GM18951 (cell line): ENCODE data around the gene PRRX2.

Experiments used
- POLR2A ChIP-seq: IDR thresholded peaks from 4 replicates; pipeline ENCODE4 v1.6.1; 2011; ENCODE audit warnings: mild to moderate bottlenecking; ENCODE audit not compliant: insufficient read length, insufficient read depth; ENCODE audit errors: extremely low read depth
- in situ Hi-C: fragments of 300-500 bp; cut with MboI; formaldehyde crosslinking; loops from one replicate; pipeline ENCODE4 v1.12.0; 2022; ENCODE audit warnings: low sequenced_read_pairs, mixed read lengths, inconsistent platforms; ENCODE audit not compliant: unreplicated experiment

The PRRX2 gene

GRCh38 chr9:129665389-129665775 lies at the start of gene PRRX2:
Gene PRRX2, plus strand, starts transcription at chr9:129665647. Its CDS starts 221 bp downstream, at chr9:129665868.
- in situ Hi-C loops, result no loop called here

DNA sequence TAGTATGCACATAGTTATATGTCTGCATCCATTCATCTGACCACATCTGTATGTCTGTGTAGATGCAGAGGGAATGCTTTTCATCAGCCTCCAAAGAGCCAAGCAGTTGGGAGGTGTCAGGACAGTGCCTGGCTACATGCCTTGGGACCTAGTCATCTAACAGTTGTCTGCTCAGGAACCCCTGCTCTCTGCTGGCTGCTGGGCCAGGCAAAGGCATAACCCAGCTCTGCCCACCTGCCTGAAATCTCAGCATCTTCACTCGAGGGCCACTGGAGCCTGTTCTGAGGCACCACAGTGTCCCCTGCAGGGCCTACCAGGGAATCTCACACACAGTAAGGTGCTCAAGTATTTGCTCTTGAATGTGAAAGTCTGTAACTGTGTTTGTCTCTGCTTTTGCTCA lies 48.3 kb upstream of the PRRX2 start:
- in situ Hi-C loops, result loop anchor here (10.0 kb wide), 1 partner anchor 442 kb away; the partner anchor contains the start of gene IER5L
- no peak for TF ChIP-seq POLR2A

More at GRCh38 chr9:129665389-129665775, at the start of gene PRRX2:
- no peak for TF ChIP-seq POLR2A

DNA sequence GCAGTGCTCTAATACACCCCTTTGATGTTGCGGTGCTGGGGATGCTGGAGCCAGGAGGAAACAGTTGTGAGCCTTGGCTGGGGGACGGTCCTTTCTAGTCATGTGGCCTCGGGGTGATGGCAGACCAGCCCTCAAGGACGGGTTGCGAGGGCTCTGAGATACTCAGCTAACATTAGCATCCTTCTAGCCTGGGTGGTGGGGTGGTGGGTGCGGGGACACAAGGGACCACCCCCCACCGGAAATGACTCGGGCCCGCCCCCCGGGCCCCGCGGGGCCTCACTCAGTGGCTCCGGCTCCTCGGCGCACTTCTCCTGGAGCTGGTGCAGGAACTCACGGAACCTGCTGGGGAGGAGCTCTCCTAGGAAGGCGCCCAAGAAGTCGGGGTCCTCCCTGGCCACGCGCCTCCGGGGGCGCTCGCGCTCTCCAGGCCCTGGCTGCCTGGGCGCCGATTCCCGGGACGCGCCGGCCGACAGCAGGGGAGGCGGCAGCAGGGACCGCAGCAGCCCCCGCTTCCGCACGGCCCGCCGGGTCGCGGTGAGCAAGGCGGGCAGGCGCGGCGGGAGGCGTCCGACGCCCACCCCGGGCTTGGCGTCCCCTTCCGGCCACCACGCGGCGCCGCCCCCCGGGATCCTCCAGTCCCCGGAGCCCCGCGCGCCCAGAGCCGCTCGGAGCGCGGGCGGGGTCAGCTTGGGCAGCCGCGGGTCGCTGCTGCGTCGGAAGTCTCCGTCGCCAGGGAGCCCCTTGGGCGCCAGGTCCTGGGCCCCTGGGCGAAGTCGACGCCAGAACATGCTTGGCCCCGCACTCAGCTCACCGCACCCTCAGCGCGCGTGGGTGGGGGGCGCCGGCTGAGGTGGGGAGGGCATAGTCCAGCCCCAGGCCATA lies 45.4 kb upstream of the PRRX2 start:
- TF ChIP-seq POLR2A, result no peak
- in situ Hi-C loops, result loop anchor here (10.0 kb wide), 1 partner anchor 445 kb away; the partner anchor contains the start of gene IER5L

DNA sequence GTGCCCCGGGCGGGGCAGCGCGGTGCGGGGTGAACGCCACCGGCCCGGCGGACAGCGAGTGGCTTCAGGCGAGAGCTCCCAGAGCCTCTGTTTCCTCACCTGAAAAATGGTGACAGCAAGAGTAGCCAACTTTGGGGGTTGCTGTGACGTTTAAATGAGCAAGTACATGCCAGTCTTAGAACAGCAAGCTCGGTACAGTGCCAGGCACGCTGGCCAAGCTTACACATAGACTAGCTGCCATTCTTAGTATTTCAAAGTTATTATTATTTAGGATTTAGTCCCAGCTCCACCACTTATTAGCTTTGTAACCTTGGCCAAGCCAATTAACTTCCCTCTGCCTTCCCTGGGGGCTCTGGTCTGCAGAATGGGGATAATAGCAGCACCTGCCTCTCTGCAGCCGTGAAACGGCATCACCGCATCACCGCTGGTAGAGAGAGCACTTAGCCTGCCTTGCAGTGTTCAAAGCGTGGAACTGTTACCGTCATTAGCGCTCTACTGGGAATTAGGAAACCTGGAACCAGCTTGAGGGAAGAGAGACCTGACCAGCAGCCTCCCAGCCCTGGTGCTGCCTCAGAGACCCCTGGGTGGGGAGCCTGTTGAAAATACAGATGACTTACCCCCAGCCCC lies 44.7 kb upstream of the PRRX2 start, which contains the start of gene C9orf50:
C9orf50 (minus strand) TSS at position 433 of the 627 bp plus-strand sequence. CDS start 527 bp downstream, outside the sequence.
- in situ Hi-C loops, result no loop called here
- TF ChIP-seq POLR2A, result no peak

GRCh38 chr9:129623331-129623730 lies 42.1 kb upstream of the PRRX2 start:
- TF ChIP-seq POLR2A, result no peak
- in situ Hi-C loops, result no loop called here

DNA sequence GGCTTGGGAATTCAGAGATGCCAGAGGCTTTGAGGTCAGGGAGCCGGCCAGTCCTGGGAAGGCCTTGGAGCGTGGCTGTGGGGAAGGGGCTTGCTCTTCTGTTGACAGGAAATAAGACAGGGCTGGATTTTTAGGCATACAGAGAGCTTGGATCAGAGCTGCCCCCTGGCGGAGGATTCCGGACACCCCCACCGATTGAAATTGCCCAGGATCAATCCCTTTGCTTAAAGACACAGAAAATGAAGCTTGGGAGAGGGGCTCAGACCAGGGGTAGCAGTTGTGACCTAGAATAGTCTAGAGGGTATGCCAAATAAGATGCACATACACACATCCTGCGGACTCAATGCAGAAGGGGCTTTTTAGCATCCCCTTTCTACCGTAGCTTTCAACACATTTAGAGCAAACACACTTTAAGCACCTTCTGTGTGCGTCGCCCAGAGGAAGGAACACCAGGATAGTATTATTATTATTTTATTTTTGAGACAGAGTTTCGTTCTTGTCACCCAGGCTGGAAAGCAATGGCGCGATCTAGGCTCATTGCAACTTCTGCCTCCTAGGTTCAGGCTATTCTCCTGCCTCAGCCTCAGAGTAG lies 41.2 kb upstream of the PRRX2 start:
- TF ChIP-seq POLR2A, result no peak
- in situ Hi-C loops, result no loop called here

GRCh38 chr9:129624947-129625346 lies 40.5 kb upstream of the PRRX2 start:
- in situ Hi-C loops, result no loop called here

GRCh38 chr9:129626079-129626624 lies 39.3 kb upstream of the PRRX2 start, which contains the start of gene NTMT1:
Gene NTMT1, plus strand, starts transcription at chr9:129626163. Its CDS starts 6,541 bp downstream, at chr9:129632704.
- peak; percentile 96 for TF ChIP-seq POLR2A
- in situ Hi-C loops, result no loop called here

More at GRCh38 chr9:129624947-129625346, 40.5 kb upstream of the PRRX2 start:
- no peak for TF ChIP-seq POLR2A

GRCh38 chr9:129626625-129627284 lies 38.7 kb upstream of the PRRX2 start:
- in situ Hi-C loops, result no loop called here
- TF ChIP-seq POLR2A, result no peak

GRCh38 chr9:129627556-129628440 lies 37.6 kb upstream of the PRRX2 start:
- in situ Hi-C loops, result no loop called here
- no peak for TF ChIP-seq POLR2A

DNA sequence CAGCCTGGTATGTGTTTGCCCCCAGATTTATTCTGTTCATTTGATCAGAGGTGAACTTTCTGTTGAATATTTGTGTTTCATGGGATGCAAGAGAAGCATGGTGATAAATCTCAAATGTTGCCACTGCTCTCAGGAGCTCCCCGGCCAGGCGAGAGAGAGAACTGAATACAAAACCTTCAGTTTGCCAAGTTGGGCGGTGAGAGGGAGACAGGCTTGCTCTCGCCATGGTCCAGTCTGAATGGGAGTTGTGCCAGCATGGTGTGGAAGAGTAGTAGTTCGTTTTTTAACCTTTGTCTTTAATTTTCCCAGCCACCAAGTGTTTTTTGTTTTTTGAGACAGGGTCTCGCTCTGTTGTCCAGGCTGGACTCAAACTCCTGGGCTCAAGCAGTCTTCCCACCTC lies 36.7 kb upstream of the PRRX2 start:
- in situ Hi-C loops, result no loop called here

More for the DNA sequence above, 36.7 kb upstream of the PRRX2 start:
- no peak for TF ChIP-seq POLR2A
